Esophagus squamous epithelium (tissue), 5 donors: ENCODE measurements around the gene GTPBP10. TPM values are rescaled to one million over a fixed set of nuclear protein-coding genes. Genes with fewer than 3 reads are reported as not detected.

Experiments used
- DNase-seq: peaks from one replicate; lab custom pipeline; 2025; lab: John Stamatoyannopoulos, UW
- H3K27ac ChIP-seq, 4 donors: fragments of 200-600 bp; sonication (generic); one replicate each; pipeline ENCODE4 v1.5.1; 2016 to 2019; ENCODE audit warnings: mild to moderate bottlenecking in 1 of 4
- H3K27me3 ChIP-seq, 4 donors: fragments of 200-600 bp; sonication (generic); 1 replicate in 3 of 4; 2 replicates in 1 of 4; pipeline versions ENCODE4 v1.5.1 to v1.6.0; 2017 to 2021; ENCODE audit warnings: antibody characterized with exemption in 1 of 4
- H3K36me3 ChIP-seq, 3 donors: fragments of 200-600 bp; sonication (generic); one replicate each; pipeline ENCODE4 v1.5.1; 2016 to 2019
- H3K4me1 ChIP-seq, 3 donors: fragments of 200-600 bp; sonication (generic); one replicate each; pipeline ENCODE4 v1.5.1; 2017 to 2019
- H3K4me3 ChIP-seq, 4 donors: fragments of 200-600 bp; sonication (generic); 1 replicate in 3 of 4; 2 replicates in 1 of 4; pipeline ENCODE4 v1.5.1; 2016 to 2019; ENCODE audit warnings: mild to moderate bottlenecking in 2 of 4, moderate library complexity in 1 of 4
- H3K9me3 ChIP-seq, 3 donors: fragments of 200-600 bp; sonication (generic); one replicate each; pipeline ENCODE4 v1.5.1; 2016 to 2019
- CTCF ChIP-seq, 6 experiments: fragments of 450-650 bp in 4 of 6; fragments of 200-600 bp in 2 of 6; sonication (generic) in 2 of 6; IDR thresholded peaks; one replicate each; pipeline ENCODE4 v1.5.1; 2016 to 2019; ENCODE audit warnings: antibody characterized with exemption in 6 of 6, mild to moderate bottlenecking in 4 of 6, moderate library complexity in 4 of 6
- POLR2A ChIP-seq, 4 donors: fragments of 450-650 bp; IDR thresholded peaks; one replicate each; pipeline ENCODE4 v1.6.1; 2017; ENCODE audit warnings: antibody characterized with exemption in 4 of 4, mild to moderate bottlenecking in 4 of 4, moderate library complexity in 3 of 4
- whole genome bisulfite sequencing, 2 donors: methylation state at CpG; one replicate each; pipeline ENCODE4 v1.1.5; 2018; 5-methylcytosine and 5-hydroxymethylcytosine counted together
- intact Hi-C: fragments of 100-400 bp; cut with DNase I; formaldehyde crosslinking; loops from one replicate; pipeline ENCODE4 v1.15.0; 2022
- total RNA-seq, 4 donors: library from RNA; depleted of rRNA; stranded (reverse); fragments of >200 nt; gene quantifications; one replicate each; pipeline ENCODE4 v1.1.0, GENCODE V29; 2016
- donor health status: DM: yes; HTN: yes; CAD: no.

Gene GTPBP10
- total RNA-seq, 4 donors from 2014 or later = 12.2 to 21.1 (median 13.0) TPM

GRCh38 chr7:90411510-90411909 is 65.0 kb downstream of the GTPBP10 start:
- intact Hi-C loops = no loop called here
- Histone ChIP-seq H3K4me3 (no peak overlapping the region), H3K4me1 (peaks cover 0 to 19% (median 4%) of the 10 kb centered on the region in 3 donors), H3K9me3 (no peaks in the 10 kb centered on the region), H3K27ac (peak overlapping the region in 3 of 4 donors; percentile 47 to 57 (median 51)), H3K36me3 (peaks cover 0 to 73% (median 4%) of the 10 kb centered on the region in 3 donors), H3K27me3 (no peaks in the 10 kb centered on the region)
- WGBS, 2 donors = 28 to 43% methylated on average over 2 of the region's 2 CpGs
- no peak for DNase-seq
- TF ChIP-seq CTCF (IDR thresholded peaks at IDR 0.05) = no peak
- no peak for TF ChIP-seq POLR2A (IDR thresholded peaks at IDR 0.05)

- Histone ChIP-seq H3K4me1 (peaks cover 0 to 19% (median 4%) of the 10 kb centered on the region in 3 donors), H3K9me3 (no peaks in the 10 kb centered on the region), H3K27ac (peak overlapping the region in 2 of 4 donors; percentile 47 to 54), H3K4me3 (no peak overlapping the region), H3K27me3 (no peaks in the 10 kb centered on the region), H3K36me3 (peaks cover 0 to 65% (median 4%) of the 10 kb centered on the region in 3 donors)
- intact Hi-C loops = no loop called here
- no peak for DNase-seq
- peak in 2 of 6 experiments; percentile 13 to 47 for TF ChIP-seq CTCF (IDR thresholded peaks at IDR 0.05)
- TF ChIP-seq POLR2A (IDR thresholded peaks at IDR 0.05) = no peak
- WGBS, 2 donors = 86 to 92% methylated on average over 2 to 10 of the region's 11 CpGs
These were observed 66.1 kb downstream of the GTPBP10 start for GRCh38 chr7:90412458-90413184.

- no peak for DNase-seq
- Histone ChIP-seq H3K27me3 (no peaks in the 10 kb centered on the region), H3K4me3 (no peak overlapping the region), H3K9me3 (no peaks in the 10 kb centered on the region), H3K4me1 (peaks cover 0 to 19% (median 4%) of the 10 kb centered on the region in 3 donors), H3K27ac (no peak overlapping the region), H3K36me3 (peaks cover 0 to 59% (median 4%) of the 10 kb centered on the region in 3 donors)
- intact Hi-C loops = no loop called here
- WGBS, 2 donors = 93 to 100% methylated on average over 2 of the region's 2 CpGs
- TF ChIP-seq POLR2A (IDR thresholded peaks at IDR 0.05) (no peak), CTCF (IDR thresholded peaks at IDR 0.05) (no peak)
These were observed 66.6 kb downstream of the GTPBP10 start for GRCh38 chr7:90413185-90413528.

- WGBS, 2 donors = 68 to 70% methylated on average over 6 of the region's 6 CpGs
- Histone ChIP-seq H3K27me3 (no peaks in the 10 kb centered on the region), H3K4me3 (no peak overlapping the region), H3K36me3 (peaks cover 0 to 1% (median 0%) of the 10 kb centered on the region in 3 donors), H3K9me3 (no peaks in the 10 kb centered on the region), H3K4me1 (no peaks in the 10 kb centered on the region), H3K27ac (no peak overlapping the region)
- no peak for DNase-seq
- TF ChIP-seq POLR2A (IDR thresholded peaks at IDR 0.05) = no peak
- TF ChIP-seq CTCF (IDR thresholded peaks at IDR 0.05) = no peak
- intact Hi-C loops = loop anchor here (10.0 kb wide), 1 partner anchor 267 kb away; the partner anchor contains the start of gene STEAP1
These were observed 75.1 kb downstream of the GTPBP10 start for GRCh38 chr7:90421651-90422050.

- DNase-seq = no peak
- 78 to 85% methylated on average over 3 of the region's 3 CpGs for WGBS, 2 donors
- no peaks in the 10 kb centered on the region for H3K27me3 ChIP-seq
- H3K27ac ChIP-seq = no peak overlapping the region
- TF ChIP-seq CTCF (IDR thresholded peaks at IDR 0.05) = no peak
- no peak for TF ChIP-seq POLR2A (IDR thresholded peaks at IDR 0.05)
- no peak overlapping the region for H3K4me3 ChIP-seq
- no peaks in the 10 kb centered on the region for H3K9me3 ChIP-seq
- intact Hi-C loops = loop anchor here (10.0 kb wide), 1 partner anchor 270 kb away; the partner anchor contains the start of gene STEAP1
- no peaks in the 10 kb centered on the region for H3K4me1 ChIP-seq
- no peaks in the 10 kb centered on the region for H3K36me3 ChIP-seq
These were observed 78.2 kb downstream of the GTPBP10 start for GRCh38 chr7:90424720-90425119.
